GM23338 (cell line): ENCODE results near the gene TMEM255B. TPM values are rescaled to one million over a fixed set of nuclear protein-coding genes. Genes with fewer than 3 reads are reported as not detected.

Experiments
- ATAC-seq: fragments of 200-7000 bp; cut with Tn5 transposase; 3 replicates; pipeline ENCODE4 v1.9.1; 2020
- DNase-seq: peaks from one replicate; pipeline ENCODE4 v3.0.0-alpha.2; 2015; ENCODE audit warnings: low spot score
- H2AFZ ChIP-seq: fragments of 200-600 bp; sonication (generic); 2 replicates; pipeline ENCODE4 v1.8.0; 2016; ENCODE audit warnings: antibody characterized with exemption, mild to moderate bottlenecking, moderate library complexity
- H3F3A ChIP-seq: fragments of 200-600 bp; sonication (generic); replicated peaks from 2 replicates; pipeline ENCODE4 v1.8.0; 2017; ENCODE audit warnings: antibody characterized with exemption, mixed run types, low read depth
- H3K27ac ChIP-seq: fragments of 200-600 bp; sonication (generic); 2 replicates; pipeline ENCODE4 v1.6.1; 2016; ENCODE audit warnings: low read depth
- H3K27me3 ChIP-seq: fragments of 200-600 bp; sonication (generic); 2 replicates; pipeline ENCODE4 v1.8.0; 2016; ENCODE audit warnings: mild to moderate bottlenecking, mixed run types, moderate library complexity; ENCODE audit not compliant: insufficient read depth
- H3K36me3 ChIP-seq: fragments of 200-600 bp; sonication (generic); 2 replicates; pipeline ENCODE4 v1.8.0; 2016; ENCODE audit warnings: mild to moderate bottlenecking; ENCODE audit not compliant: insufficient read depth
- H3K4me1 ChIP-seq: fragments of 200-600 bp; sonication (generic); 2 replicates; pipeline ENCODE4 v1.8.0; 2016; ENCODE audit warnings: mild to moderate bottlenecking, moderate library complexity; ENCODE audit not compliant: insufficient read depth
- H3K4me2 ChIP-seq: fragments of 200-600 bp; sonication (generic); 2 replicates; pipeline ENCODE4 v1.7.1; 2017; ENCODE audit warnings: mixed run types
- H3K4me3 ChIP-seq: fragments of 200-600 bp; sonication (generic); 2 replicates; pipeline ENCODE4 v1.6.1; 2016; ENCODE audit warnings: mixed run types
- H3K79me2 ChIP-seq: fragments of 200-600 bp; sonication (generic); replicated peaks from 2 replicates; pipeline ENCODE4 v1.8.0; 2017; ENCODE audit warnings: mild to moderate bottlenecking; ENCODE audit not compliant: insufficient read depth
- H3K9me2 ChIP-seq: fragments of 200-600 bp; sonication (generic); 2 replicates; pipeline ENCODE4 v1.8.0; 2017; ENCODE audit not compliant: insufficient read depth
- H4K20me1 ChIP-seq: fragments of 200-600 bp; sonication (generic); replicated peaks from 2 replicates; pipeline ENCODE4 v1.8.0; 2017; ENCODE audit warnings: mild to moderate bottlenecking; ENCODE audit not compliant: insufficient read depth
- H3K27ac Mint-ChIP-seq: 2 replicates; pipeline ENCODE4 v1.8.0; 2020; ENCODE audit warnings: inconsistent platforms, mild to moderate bottlenecking, moderate library complexity, mixed read lengths
- H3K27me3 Mint-ChIP-seq: 3 replicates; pipeline ENCODE4 v1.8.0; 2022; ENCODE audit warnings: low read depth, mild to moderate bottlenecking, moderate library complexity, mixed read lengths, inconsistent platforms; ENCODE audit not compliant: insufficient read depth, poor library complexity
- H3K36me3 Mint-ChIP-seq: 3 replicates; pipeline ENCODE4 v1.8.0; 2021; ENCODE audit warnings: low read depth, mild to moderate bottlenecking, inconsistent platforms, moderate library complexity, mixed read lengths
- H3K4me1 Mint-ChIP-seq: 3 replicates; pipeline ENCODE4 v1.8.0; 2020; ENCODE audit warnings: mild to moderate bottlenecking, inconsistent platforms, mixed read lengths
- H3K4me3 Mint-ChIP-seq: 3 replicates; pipeline ENCODE4 v1.8.0; 2021; ENCODE audit warnings: moderate library complexity, mild to moderate bottlenecking, inconsistent platforms, mixed read lengths
- H3K9me3 Mint-ChIP-seq: 3 replicates; pipeline ENCODE4 v1.8.0; 2020; ENCODE audit warnings: moderate library complexity, mild to moderate bottlenecking, inconsistent platforms, mixed read lengths
- CREB1 ChIP-seq: fragments of 250-450 bp; sonication (Bioruptor Pico); IDR thresholded peaks from 2 replicates; pipeline ENCODE4 v1.5.0; 2020; ENCODE audit warnings: low read depth, mild to moderate bottlenecking, moderate library complexity
- CTCF ChIP-seq, 2 experiments: fragments of 200-600 bp in 1 of 2; sonication (generic) in 1 of 2; conservative IDR thresholded peaks; 2 replicates each; pipeline versions ENCODE4 v1.5.1 to v1.6.1; 2016 to 2017; ENCODE audit warnings: antibody characterized with exemption in 2 of 2, low read depth in 2 of 2, mild to moderate bottlenecking in 2 of 2, moderate library complexity in 1 of 2
- ETS1 ChIP-seq: IDR thresholded peaks from 2 replicates; pipeline ENCODE4 v1.6.1; 2016; ENCODE audit warnings: antibody characterized with exemption
- EZH2 ChIP-seq: fragments of 200-600 bp; sonication (generic); IDR thresholded peaks from one replicate; pipeline ENCODE4 v1.8.0; 2017; ENCODE audit warnings: antibody characterized with exemption, mild to moderate bottlenecking, low read depth; ENCODE audit not compliant: unreplicated experiment
- EZH2phosphoT487 ChIP-seq: fragments of 200-600 bp; sonication (generic); IDR thresholded peaks from one replicate; pipeline ENCODE4 v1.8.1; 2018; ENCODE audit warnings: antibody characterized with exemption; ENCODE audit not compliant: unreplicated experiment
- JUNB ChIP-seq: IDR thresholded peaks from one replicate; pipeline ENCODE4 v1.6.1; 2016; ENCODE audit warnings: antibody characterized with exemption; ENCODE audit not compliant: unreplicated experiment
- NANOG ChIP-seq: IDR thresholded peaks from 2 replicates; pipeline ENCODE4 v1.6.1; 2016; ENCODE audit warnings: antibody characterized with exemption, borderline replicate concordance
- POLR2AphosphoS5 ChIP-seq: IDR thresholded peaks from 2 replicates; pipeline ENCODE4 v1.6.1; 2016; ENCODE audit warnings: antibody characterized with exemption, low read depth
- REST ChIP-seq: IDR thresholded peaks from one replicate; pipeline ENCODE4 v1.6.1; 2018; ENCODE audit warnings: antibody characterized with exemption; ENCODE audit not compliant: unreplicated experiment
- STAT1 ChIP-seq: IDR thresholded peaks from one replicate; pipeline ENCODE4 v1.6.1; 2016; ENCODE audit warnings: antibody characterized with exemption; ENCODE audit not compliant: unreplicated experiment
- ZNF114 ChIP-seq: fragments of 250-450 bp; sonication (Bioruptor Pico); IDR thresholded peaks from 2 replicates; pipeline ENCODE4 v1.5.0; 2020; ENCODE audit warnings: mild to moderate bottlenecking, moderate library complexity
- ZNF331 ChIP-seq: fragments of 250-450 bp; sonication (Bioruptor Pico); IDR thresholded peaks from 2 replicates; pipeline ENCODE4 v1.5.0; 2020; ENCODE audit warnings: low read depth, mild to moderate bottlenecking, moderate library complexity
- polyA plus RNA-seq: library from polyadenylated mRNA; unstranded; fragments of >200 nt; fragmentation: Nextera tagmentation; extraction: Ambion mirVana; gene quantifications from 2 replicates; pipeline ENCODE4 v1.2.1, GENCODE V29; 2016
- total RNA-seq: library from RNA; depleted of rRNA; stranded (reverse); fragments of >200 nt; shearing (Covaris generic); gene quantifications from 2 replicates; pipeline ENCODE4 v1.2.3, GENCODE V29; 2014

TMEM255B gene
- total and polyA plus RNA-seq, 2 experiments from 2014 or later = 0.69 to 4.4 TPM

DNA sequence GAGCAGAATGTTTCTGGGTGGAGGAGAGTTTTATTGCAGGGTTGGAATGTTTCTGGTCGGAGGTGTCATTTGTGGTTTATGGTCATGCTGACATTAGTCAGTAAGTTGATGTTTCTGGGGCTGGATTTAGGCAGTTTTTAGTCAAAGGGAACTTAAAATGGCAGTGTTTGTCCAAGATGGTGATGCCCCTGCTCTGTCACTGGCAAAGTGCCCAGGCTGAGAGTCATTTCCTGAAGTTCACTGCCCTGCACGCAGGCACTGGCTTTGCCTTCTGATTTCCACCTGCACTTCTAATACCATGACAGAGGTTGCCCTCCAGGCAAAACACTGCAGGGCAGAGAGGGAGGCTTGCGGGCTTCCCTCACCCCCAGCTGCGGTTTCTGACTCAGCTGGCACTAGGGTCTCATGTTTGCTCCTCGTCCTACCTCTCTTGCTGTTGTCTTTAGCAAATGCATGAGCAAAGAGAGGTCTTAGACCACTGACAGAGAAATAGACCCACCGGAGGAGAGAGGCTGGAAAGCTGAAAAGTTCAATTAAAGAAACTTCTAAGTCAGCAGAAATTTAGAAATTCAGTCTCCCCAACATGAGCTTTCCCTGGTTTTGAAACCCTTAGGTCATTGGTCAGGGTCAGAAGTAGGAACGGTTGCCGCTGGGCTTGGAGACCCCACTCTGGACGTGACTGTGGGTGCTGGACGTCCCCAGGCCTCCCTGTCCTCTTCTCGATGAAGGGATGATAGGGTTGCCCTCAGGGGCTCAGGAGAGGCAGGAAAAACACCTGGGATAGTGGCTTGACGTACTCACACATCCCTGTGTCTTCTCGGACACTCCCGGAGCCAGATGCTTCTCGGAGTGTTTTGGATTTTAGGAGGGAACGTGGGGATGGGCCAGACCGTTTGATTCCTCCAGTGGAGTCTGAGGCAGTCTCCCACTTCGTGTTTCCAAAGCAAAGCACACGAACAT lies 26.3 kb downstream of the TMEM255B start (continued):
- no peak for TF ChIP-seq REST
- TF ChIP-seq CREB1 = no peak
- no peak for TF ChIP-seq JUNB
- TF ChIP-seq STAT1 = no peak
- no peak for TF ChIP-seq ZNF114 (CRISPR knock-in tag)
- TF ChIP-seq NANOG = no peak
- no peak for TF ChIP-seq POLR2AphosphoS5
- no peak for TF ChIP-seq ETS1
- no peak for TF ChIP-seq ZNF331 (CRISPR knock-in tag)
- no peak for TF ChIP-seq EZH2

DNA sequence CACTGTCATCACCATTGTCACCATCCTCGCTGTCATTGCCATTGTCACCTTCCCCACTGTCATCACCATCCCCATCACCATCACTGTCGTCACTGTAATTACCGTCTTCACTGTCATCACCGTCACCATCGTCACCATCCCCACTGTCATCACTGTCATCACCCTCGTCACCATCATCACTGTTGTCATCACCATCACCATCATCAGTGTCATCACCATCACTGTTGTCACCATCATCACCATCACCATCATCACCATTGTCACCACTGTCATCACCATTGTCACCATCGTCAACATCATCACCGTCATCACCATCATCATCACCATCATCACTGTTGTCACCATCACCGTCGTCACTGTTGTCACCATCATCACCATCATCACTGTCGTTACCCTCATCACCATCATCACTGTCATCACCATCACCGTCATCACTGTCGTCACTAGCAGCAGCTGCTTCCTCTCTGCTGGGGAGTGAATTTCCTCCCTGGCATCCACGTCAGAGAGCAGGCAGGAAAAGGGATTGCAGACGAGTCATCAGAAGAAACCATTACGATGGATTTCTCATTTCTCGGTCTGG lies 27.3 kb downstream of the TMEM255B start:
- Histone ChIP-seq H2AFZ (no peak overlapping the region), H3F3A (no peaks in the 10 kb centered on the region), H3K27ac (no peak overlapping the region), H3K4me3 (no peak overlapping the region), H3K9me2 (no peaks in the 10 kb centered on the region), H3K36me3 (no peaks in the 10 kb centered on the region), H3K79me2 (no peaks in the 10 kb centered on the region), H3K4me1 (no peaks in the 10 kb centered on the region), H3K27me3 (no peaks in the 10 kb centered on the region), H4K20me1 (no peaks in the 10 kb centered on the region), H3K4me2 (no peak overlapping the region)
- no peak for DNase-seq
- H3K4me3 Mint-ChIP-seq = no peak overlapping the region
- TF ChIP-seq CTCF (conservative IDR thresholded peaks at IDR 0.05; ENCODE audit: low read depth in 2 of 2) (no peak), ETS1 (no peak), EZH2phosphoT487 (no peak), REST (no peak)
- H3K27ac Mint-ChIP-seq = no peak overlapping the region
- H3K27me3 Mint-ChIP-seq = peaks cover 13% of the 10 kb centered on the region
- H3K4me1 Mint-ChIP-seq = peaks cover 9% of the 10 kb centered on the region; the same call in 2 of the 3 replicates
- no peak for ATAC-seq
- peaks cover 19% of the 10 kb centered on the region for H3K36me3 Mint-ChIP-seq
- peaks cover 21% of the 10 kb centered on the region for H3K9me3 Mint-ChIP-seq
